Ascending aorta (tissue), 2 donors: ENCODE results near the gene SPINT4. TPM values are rescaled to one million over a fixed set of nuclear protein-coding genes. Genes with fewer than 3 reads are reported as not detected.
"Not testable (repeated sequence)": the region's sequence is repeated elsewhere in the genome, so short reads cannot be mapped to it uniquely, and the experiment has no call there.

Experiments
- DNase-seq, 2 donors: peaks; one replicate each; pipeline ENCODE4 v3.0.0-alpha.2; 2019; ENCODE audit warnings: low spot score in 2 of 2
- H3K27ac ChIP-seq, 2 donors: fragments of 200-600 bp; sonication (generic); one replicate each; pipeline ENCODE4 v1.5.1; 2016 to 2017; ENCODE audit warnings: mild to moderate bottlenecking in 1 of 2
- H3K27me3 ChIP-seq: fragments of 200-600 bp; sonication (generic); one replicate; pipeline ENCODE4 v1.5.1; 2017
- H3K36me3 ChIP-seq, 2 donors: fragments of 200-600 bp; sonication (generic); one replicate each; pipeline ENCODE4 v1.5.1; 2016
- H3K4me1 ChIP-seq, 2 donors: fragments of 200-600 bp; sonication (generic); one replicate each; pipeline ENCODE4 v1.5.1; 2016 to 2017; ENCODE audit warnings: mild to moderate bottlenecking in 1 of 2
- H3K4me3 ChIP-seq, 2 donors: fragments of 200-600 bp; sonication (generic); one replicate each; pipeline ENCODE4 v1.5.1; 2016 to 2017; ENCODE audit warnings: mild to moderate bottlenecking in 1 of 2
- H3K9me3 ChIP-seq, 2 donors: fragments of 200-600 bp; sonication (generic); one replicate each; pipeline ENCODE4 v1.5.1; 2016
- CTCF ChIP-seq, 3 experiments: fragments of 200-600 bp in 2 of 3; fragments of 450-650 bp in 1 of 3; sonication (generic) in 2 of 3; IDR thresholded peaks; one replicate each; pipeline ENCODE4 v1.5.1; 2016 to 2019; ENCODE audit warnings: antibody characterized with exemption in 3 of 3, mild to moderate bottlenecking in 1 of 3, moderate library complexity in 1 of 3
- intact Hi-C: fragments of 100-400 bp; cut with DNase I; formaldehyde crosslinking; loops from one replicate; pipeline ENCODE4 v1.15.1; 2023
- total RNA-seq: library from RNA; depleted of rRNA; stranded (reverse); fragments of >200 nt; gene quantifications from one replicate; pipeline ENCODE4 v1.1.0, GENCODE V29; 2016

SPINT4 gene
- total RNA-seq, 1 donor from 2014 or later, result not detected

DNA sequence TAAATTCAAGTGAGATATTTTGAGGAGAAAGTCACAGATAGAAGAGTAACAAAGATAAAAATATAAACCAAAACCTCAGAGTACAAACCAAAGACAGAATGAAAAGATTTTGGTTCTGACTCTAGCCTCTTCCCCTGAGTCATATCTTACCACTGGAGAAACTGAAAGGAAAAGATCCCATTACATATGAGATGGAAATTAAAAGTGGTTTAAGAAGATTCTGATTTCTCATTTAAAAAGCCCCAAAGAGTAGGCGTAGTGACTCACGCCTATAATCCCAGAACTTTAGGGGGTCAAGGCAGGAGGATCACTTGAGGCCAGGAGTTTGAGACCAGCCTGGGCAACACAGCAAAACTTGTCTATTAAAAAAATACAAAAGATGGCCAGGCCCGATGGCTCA is 30.6 kb downstream of the SPINT4 start:
- intact Hi-C loops, result no loop called here
- no peak overlapping the region for H3K27ac ChIP-seq
- TF ChIP-seq CTCF (IDR thresholded peaks at IDR 0.05), result no peak
- no peaks in the 10 kb centered on the region for H3K27me3 ChIP-seq
- H3K4me3 ChIP-seq, result no peak overlapping the region
- no peaks in the 10 kb centered on the region for H3K9me3 ChIP-seq
- H3K4me1 ChIP-seq, result no peaks in the 10 kb centered on the region
- H3K36me3 ChIP-seq, result no peaks in the 10 kb centered on the region
- no peak for DNase-seq

- no peak for TF ChIP-seq CTCF (IDR thresholded peaks at IDR 0.05)
- no peaks in the 10 kb centered on the region for H3K9me3 ChIP-seq
- intact Hi-C loops, result no loop called here
- H3K27ac ChIP-seq, result no peak overlapping the region
- DNase-seq, result no peak
- no peaks in the 10 kb centered on the region for H3K36me3 ChIP-seq
- no peaks in the 10 kb centered on the region for H3K27me3 ChIP-seq
- H3K4me1 ChIP-seq, result no peaks in the 10 kb centered on the region
- no peak overlapping the region for H3K4me3 ChIP-seq
These were observed 35.9 kb downstream of the SPINT4 start for GRCh38 chr20:45758096-45758495.

DNA sequence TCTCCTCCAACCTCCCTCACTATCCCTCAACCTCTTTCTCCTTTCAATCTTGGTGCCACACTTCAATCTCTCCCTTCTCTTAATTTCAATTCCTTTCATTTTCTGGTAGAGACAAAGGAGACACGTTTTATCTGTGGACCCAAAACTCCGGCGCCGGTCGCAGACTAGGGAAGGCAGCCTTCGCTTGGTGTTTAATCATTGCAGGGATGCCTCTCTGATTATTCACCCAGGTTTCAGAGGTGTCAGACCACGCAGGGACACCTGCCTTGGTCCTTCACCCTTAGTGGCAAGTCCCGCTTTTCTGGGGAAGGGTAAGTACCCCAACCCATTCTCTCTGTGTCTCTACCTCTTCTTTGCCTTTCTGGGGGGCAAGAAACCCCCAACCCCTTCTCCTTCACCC is 37.8 kb downstream of the SPINT4 start:
- H3K4me1 ChIP-seq, H3K9me3 ChIP-seq, intact Hi-C loops, DNase-seq, H3K27me3 ChIP-seq, H3K4me3 ChIP-seq, H3K36me3 ChIP-seq, H3K27ac ChIP-seq: not testable (repeated sequence)

DNA sequence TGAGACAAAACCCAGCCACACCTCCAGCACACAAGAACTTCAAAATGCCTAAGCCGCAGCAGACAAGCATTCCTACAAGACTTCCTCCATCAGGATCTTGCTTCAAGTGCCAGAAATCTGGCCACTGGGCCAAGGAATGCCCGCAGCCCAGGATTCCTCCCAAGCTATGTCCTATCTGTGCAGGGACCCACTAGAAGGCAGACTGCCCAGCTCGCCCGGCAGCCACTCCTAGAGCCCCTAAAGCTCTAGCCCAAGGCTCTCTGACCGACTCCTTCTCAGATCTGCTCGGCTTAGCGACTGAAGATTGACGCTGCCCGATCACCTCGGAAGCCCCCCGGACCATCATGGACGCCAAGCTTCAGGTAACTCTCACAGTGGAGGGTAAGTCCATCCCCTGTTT is 39.8 kb downstream of the SPINT4 start:
- H3K27ac ChIP-seq, DNase-seq, H3K36me3 ChIP-seq, H3K27me3 ChIP-seq, H3K4me3 ChIP-seq, H3K4me1 ChIP-seq, intact Hi-C loops, H3K9me3 ChIP-seq: not testable (repeated sequence)

- H3K27me3 ChIP-seq, H3K27ac ChIP-seq, H3K9me3 ChIP-seq, H3K4me3 ChIP-seq, H3K36me3 ChIP-seq, intact Hi-C loops, H3K4me1 ChIP-seq, DNase-seq: not testable (repeated sequence)
These were observed 42.6 kb downstream of the SPINT4 start for GRCh38 chr20:45764618-45765282.

GRCh38 chr20:45765307-45765875 is 43.2 kb downstream of the SPINT4 start:
- Histone ChIP-seq H3K27me3 (no peaks in the 10 kb centered on the region), H3K4me3 (no peak overlapping the region), H3K9me3 (no peaks in the 10 kb centered on the region), H3K4me1 (no peaks in the 10 kb centered on the region), H3K36me3 (no peaks in the 10 kb centered on the region), H3K27ac (no peak overlapping the region)
- no peak for TF ChIP-seq CTCF (IDR thresholded peaks at IDR 0.05)
- DNase-seq, result no peak
- intact Hi-C loops, result no loop called here

GRCh38 chr20:45765980-45766379 is 43.8 kb downstream of the SPINT4 start:
- Histone ChIP-seq H3K9me3 (no peaks in the 10 kb centered on the region), H3K27me3 (no peaks in the 10 kb centered on the region), H3K4me3 (no peak overlapping the region), H3K4me1 (peaks cover 0 to 2% of the 10 kb centered on the region in 2 donors), H3K27ac (no peak overlapping the region), H3K36me3 (no peaks in the 10 kb centered on the region)
- no peak for DNase-seq
- TF ChIP-seq CTCF (IDR thresholded peaks at IDR 0.05), result no peak
- intact Hi-C loops, result no loop called here
